Choroid plexus epithelial cell (primary cell): ENCODE results near the gene XCL1.

Experiments used
- DNase-seq: peaks from one replicate; pipeline ENCODE4 v3.0.0-alpha.2; 2010; ENCODE audit warnings: low read depth
- H3K4me3 ChIP-seq: 2 replicates; pipeline ENCODE4 v1.5.1; 2011; ENCODE audit warnings: low read depth, mild to moderate bottlenecking, control low read depth, low read length, moderate library complexity
- CTCF ChIP-seq: conservative IDR thresholded peaks from 2 replicates; pipeline ENCODE4 v1.5.1; 2011; ENCODE audit warnings: low read depth, mild to moderate bottlenecking, control low read depth, inconsistent platforms, low read length, moderate library complexity

XCL1 gene

GRCh38 chr1:168550971-168551370, 25.4 kb upstream of the XCL1 start:
- no peak overlapping the region for H3K4me3 ChIP-seq
- TF ChIP-seq CTCF: no peak
- DNase-seq: peak; percentile 16

GRCh38 chr1:168551688-168552087, 24.7 kb upstream of the XCL1 start:
- DNase-seq: no peak
- no peak for TF ChIP-seq CTCF
- H3K4me3 ChIP-seq: no peak overlapping the region

- H3K4me3 ChIP-seq: no peak overlapping the region
- no peak for DNase-seq
- TF ChIP-seq CTCF: no peak
Observed at GRCh38 chr1:168552961-168553360, 23.4 kb upstream of the XCL1 start.

GRCh38 chr1:168553680-168554553, 22.5 kb upstream of the XCL1 start:
- H3K4me3 ChIP-seq: no peak overlapping the region
- TF ChIP-seq CTCF: no peak
- no peak for DNase-seq

- no peak for TF ChIP-seq CTCF
Observed at GRCh38 chr1:168554603-168555483, 21.6 kb upstream of the XCL1 start.

GRCh38 chr1:168555508-168556046, 20.8 kb upstream of the XCL1 start:
- no peak for TF ChIP-seq CTCF
- H3K4me3 ChIP-seq: no peak overlapping the region
- no peak for DNase-seq

More at GRCh38 chr1:168554603-168555483, 21.6 kb upstream of the XCL1 start:
- DNase-seq: no peak
- no peak overlapping the region for H3K4me3 ChIP-seq
